Neural cell (in vitro differentiated cells): ENCODE results near the gene ANKRD6.

ENCODE experiments used
- CTCF ChIP-seq: fragments of 450-650 bp; IDR thresholded peaks from 2 replicates; pipeline ENCODE4 v1.5.1; 2014; ENCODE audit warnings: antibody characterized with exemption, mild to moderate bottlenecking, moderate library complexity; ENCODE audit not compliant: poor library complexity, severe bottlenecking
- EZH2 ChIP-seq: fragments of 200-600, 300-800 bp; shearing (Covaris generic), sonication (generic); IDR thresholded peaks from 2 replicates; pipeline ENCODE4 v1.6.1; 2014; ENCODE audit warnings: antibody characterized with exemption, low read length, borderline replicate concordance, mild to moderate bottlenecking; ENCODE audit not compliant: insufficient read depth, poor library complexity, severe bottlenecking
- POLR2AphosphoS5 ChIP-seq: IDR thresholded peaks from 2 replicates; pipeline ENCODE4 v1.6.1; 2012
- SMC3 ChIP-seq: fragments of 450-650 bp; conservative IDR thresholded peaks from 2 replicates; pipeline ENCODE4 v1.6.1; 2014; ENCODE audit warnings: antibody characterized with exemption, mild to moderate bottlenecking, moderate library complexity; ENCODE audit not compliant: poor library complexity

GRCh38 chr6:89547281-89547680, 114.3 kb downstream of the ANKRD6 start:
- no peak for TF ChIP-seq CTCF
- TF ChIP-seq SMC3: no peak
- no peak for TF ChIP-seq EZH2
- no peak for TF ChIP-seq POLR2AphosphoS5
